ENCODE data around the gene PRKRA. TPM values are rescaled to one million over a fixed set of nuclear protein-coding genes. Genes with fewer than 3 reads are reported as not detected.

Gene PRKRA
- total and polyA plus RNA-seq, 2 of the 8 experiments (the other 6 are each of a cell fraction or from before 2014, with no cell fraction given) = 25.4 to 60.4 TPM

- Histone ChIP-seq H3K56ac (replicated peaks; ENCODE audit: insufficient read length, low read depth, low read length) (no peak overlapping the region), H3K27me3 (replicated peaks in 1 of 4; ENCODE audit: control insufficient read depth in 3 of 4, extremely low read depth in 1 of 4, insufficient read depth in 3 of 4, low read length in 3 of 4) (no peaks in the 10 kb centered on the region), H2BK5ac (ENCODE audit: low read depth, low read length) (no peak overlapping the region), H3K79me2 (ENCODE audit: control insufficient read depth in 1 of 2, insufficient read depth in 2 of 2, low read length in 2 of 2) (no peaks in the 10 kb centered on the region), H3K4me2 (ENCODE audit: insufficient read depth in 1 of 2, low read depth in 2 of 2, low read length in 2 of 2) (no peak overlapping the region), H4K8ac (ENCODE audit: extremely low read depth, insufficient read depth, low read length) (no peak overlapping the region), H3K4ac (replicated peaks; ENCODE audit: insufficient read length, low read depth, low read length) (no peak overlapping the region), H3K27ac (ENCODE audit: low read depth, low read length) (no peak overlapping the region), H3K9ac (replicated peaks in 1 of 4; ENCODE audit: extremely low read depth in 1 of 4, low read depth in 3 of 4, low read length in 3 of 4) (no peak overlapping the region), H3K9me3 (ENCODE audit: insufficient read depth in 2 of 2, low read depth in 1 of 2, low read length in 1 of 2) (no peaks in the 10 kb centered on the region), H2BK15ac (ENCODE audit: low read length) (no peak overlapping the region), H2BK12ac (ENCODE audit: low read depth, low read length) (no peak overlapping the region), H3K79me1 (ENCODE audit: low read depth, low read length) (no peaks in the 10 kb centered on the region), H3K4me1 (replicated peaks in 1 of 4; ENCODE audit: control insufficient read depth in 3 of 4, insufficient read depth in 4 of 4, low read length in 3 of 4) (no peaks in the 10 kb centered on the region), H3K14ac (ENCODE audit: insufficient read length) (no peak overlapping the region), H4K91ac (replicated peaks; ENCODE audit: insufficient read length, low read length) (no peak overlapping the region), H2AK5ac (ENCODE audit: low read depth, low read length) (no peak overlapping the region), H2BK20ac (ENCODE audit: low read length) (no peak overlapping the region), H3K23ac (ENCODE audit: insufficient read length) (no peak overlapping the region), H4K5ac (ENCODE audit: insufficient read length, low read depth, low read length) (no peak overlapping the region), H3K23me2 (ENCODE audit: low read depth, low read length) (no peaks in the 10 kb centered on the region), H2AFZ (ENCODE audit: low read length) (no peak overlapping the region), H3K36me3 (ENCODE audit: control insufficient read depth in 2 of 4, insufficient read depth in 4 of 4, low read length in 3 of 4) (peaks cover 2 to 50% (median 12%) of the 10 kb centered on the region in 4 experiments; a peak in 7 of 8 replicates), H3K18ac (ENCODE audit: extremely low read depth, low read length) (no peak overlapping the region), H4K20me1 (replicated peaks in 1 of 2; ENCODE audit: control insufficient read depth in 1 of 2, insufficient read depth in 2 of 2, low read length in 2 of 2) (peaks cover 0 to 2% of the 10 kb centered on the region in 2 experiments), H3K4me3 (ENCODE audit: extremely low read depth in 1 of 4, insufficient read depth in 2 of 4, low read depth in 3 of 4, low read length in 4 of 4) (no peak overlapping the region), H2BK120ac (replicated peaks; ENCODE audit: low read depth, low read length) (no peak overlapping the region)
- TF ChIP-seq RXRA (IDR thresholded peaks at IDR 0.05; ENCODE audit: insufficient read depth, low read depth, low read length) = no peak
- no peak for TF ChIP-seq TBP (IDR thresholded peaks at IDR 0.05; ENCODE audit: low read depth, low read length)
- TF ChIP-seq MAX (IDR thresholded peaks at IDR 0.05) = no peak
- TF ChIP-seq, protein P1, sequence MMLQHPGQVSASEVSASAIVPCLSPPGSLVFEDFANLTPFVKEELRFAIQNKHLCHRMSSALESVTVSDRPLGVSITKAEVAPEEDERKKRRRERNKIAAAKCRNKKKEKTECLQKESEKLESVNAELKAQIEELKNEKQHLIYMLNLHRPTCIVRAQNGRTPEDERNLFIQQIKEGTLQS (IDR thresholded peaks at IDR 0.05; ENCODE audit: insufficient read depth, low read depth, low read length) = no peak
- TF ChIP-seq, protein P2, sequence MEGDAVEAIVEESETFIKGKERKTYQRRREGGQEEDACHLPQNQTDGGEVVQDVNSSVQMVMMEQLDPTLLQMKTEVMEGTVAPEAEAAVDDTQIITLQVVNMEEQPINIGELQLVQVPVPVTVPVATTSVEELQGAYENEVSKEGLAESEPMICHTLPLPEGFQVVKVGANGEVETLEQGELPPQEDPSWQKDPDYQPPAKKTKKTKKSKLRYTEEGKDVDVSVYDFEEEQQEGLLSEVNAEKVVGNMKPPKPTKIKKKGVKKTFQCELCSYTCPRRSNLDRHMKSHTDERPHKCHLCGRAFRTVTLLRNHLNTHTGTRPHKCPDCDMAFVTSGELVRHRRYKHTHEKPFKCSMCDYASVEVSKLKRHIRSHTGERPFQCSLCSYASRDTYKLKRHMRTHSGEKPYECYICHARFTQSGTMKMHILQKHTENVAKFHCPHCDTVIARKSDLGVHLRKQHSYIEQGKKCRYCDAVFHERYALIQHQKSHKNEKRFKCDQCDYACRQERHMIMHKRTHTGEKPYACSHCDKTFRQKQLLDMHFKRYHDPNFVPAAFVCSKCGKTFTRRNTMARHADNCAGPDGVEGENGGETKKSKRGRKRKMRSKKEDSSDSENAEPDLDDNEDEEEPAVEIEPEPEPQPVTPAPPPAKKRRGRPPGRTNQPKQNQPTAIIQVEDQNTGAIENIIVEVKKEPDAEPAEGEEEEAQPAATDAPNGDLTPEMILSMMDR (IDR thresholded peaks at IDR 0.05; ENCODE audit: control extremely low read depth in 1 of 3, insufficient read depth in 1 of 3, low read depth in 1 of 3, low read length in 3 of 3) = no peak
- 88% methylated on average over 1 of the region's 1 CpG; no CpG with 5 or more reads in 1 of the 2 experiments for whole genome bisulfite sequencing, 2 experiments (ENCODE audit: extremely low coverage in 1 of 2, insufficient coverage in 1 of 2, insufficient read length in 1 of 2, insufficient replicate concordance in 2 of 2, low coverage in 1 of 2, low lambda C conversion rate in 2 of 2, missing lambda C conversion rate in 1 of 2)
- FAIRE-seq (no peak), DNase-seq (ENCODE audit: low read depth in 1 of 2, low spot score in 2 of 2) (no peak)
- ChIA-PET POLR2A (ENCODE audit: partially characterized antibody) (interaction anchor here (0.8 to 2.7 kb wide), 8 partner anchors 9 to 25 kb away, joined by 3 to 10 read pairs (median 6); partner anchors contain the start of genes PJVK and PRKRA), CTCF (ENCODE audit: partially characterized antibody) (interaction anchor here (0.6 to 1.9 kb wide), 7 partner anchors 10 to 317 kb away, joined by 3 to 6 read pairs (median 3); partner anchors contain the start of gene RBM45)
Measured at GRCh38 chr2:178428396-178428806, 22.6 kb downstream of the PRKRA start.

Measured in H1 (cell line).